SU-DHL-6 (cell line): ENCODE measurements around the gene ZNF688.
"Not testable (repeated sequence)": the region's sequence is repeated elsewhere in the genome, so short reads cannot be mapped to it uniquely, and the experiment has no call there.

Experiments
- EZH2phosphoT487 ChIP-seq: fragments of 200-600 bp; sonication (generic), shearing (Covaris generic); conservative IDR thresholded peaks from 2 replicates; pipeline ENCODE4 v1.6.1; 2018; ENCODE audit warnings: mild to moderate bottlenecking, antibody characterized with exemption, low read length, moderate library complexity, mixed read lengths
- TF ChIP-seq, protein P1 (sequence below): fragments of 200-600 bp; sonication (generic); IDR thresholded peaks from one replicate; pipeline ENCODE4 v1.5.1; 2017; ENCODE audit warnings: antibody characterized with exemption, mild to moderate bottlenecking, low read length, moderate library complexity; ENCODE audit not compliant: insufficient read depth, poor library complexity, severe bottlenecking

GRCh38 chr16:30589582-30589981 is 18.1 kb upstream of the ZNF688 start:
- TF ChIP-seq, protein P1, sequence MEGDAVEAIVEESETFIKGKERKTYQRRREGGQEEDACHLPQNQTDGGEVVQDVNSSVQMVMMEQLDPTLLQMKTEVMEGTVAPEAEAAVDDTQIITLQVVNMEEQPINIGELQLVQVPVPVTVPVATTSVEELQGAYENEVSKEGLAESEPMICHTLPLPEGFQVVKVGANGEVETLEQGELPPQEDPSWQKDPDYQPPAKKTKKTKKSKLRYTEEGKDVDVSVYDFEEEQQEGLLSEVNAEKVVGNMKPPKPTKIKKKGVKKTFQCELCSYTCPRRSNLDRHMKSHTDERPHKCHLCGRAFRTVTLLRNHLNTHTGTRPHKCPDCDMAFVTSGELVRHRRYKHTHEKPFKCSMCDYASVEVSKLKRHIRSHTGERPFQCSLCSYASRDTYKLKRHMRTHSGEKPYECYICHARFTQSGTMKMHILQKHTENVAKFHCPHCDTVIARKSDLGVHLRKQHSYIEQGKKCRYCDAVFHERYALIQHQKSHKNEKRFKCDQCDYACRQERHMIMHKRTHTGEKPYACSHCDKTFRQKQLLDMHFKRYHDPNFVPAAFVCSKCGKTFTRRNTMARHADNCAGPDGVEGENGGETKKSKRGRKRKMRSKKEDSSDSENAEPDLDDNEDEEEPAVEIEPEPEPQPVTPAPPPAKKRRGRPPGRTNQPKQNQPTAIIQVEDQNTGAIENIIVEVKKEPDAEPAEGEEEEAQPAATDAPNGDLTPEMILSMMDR = not testable (repeated sequence)
- TF ChIP-seq EZH2phosphoT487 = not testable (repeated sequence)
